ENCODE data around the gene TTK. TPM values are rescaled to one million over a fixed set of nuclear protein-coding genes. Genes with fewer than 3 reads are reported as not detected.
A peak's percentile ranks its signal among the peaks of the same experiment; 100 is the strongest.

Gene TTK
- total RNA-seq, 2 experiments from 2014 or later = 34.4 to 35.9 TPM

DNA sequence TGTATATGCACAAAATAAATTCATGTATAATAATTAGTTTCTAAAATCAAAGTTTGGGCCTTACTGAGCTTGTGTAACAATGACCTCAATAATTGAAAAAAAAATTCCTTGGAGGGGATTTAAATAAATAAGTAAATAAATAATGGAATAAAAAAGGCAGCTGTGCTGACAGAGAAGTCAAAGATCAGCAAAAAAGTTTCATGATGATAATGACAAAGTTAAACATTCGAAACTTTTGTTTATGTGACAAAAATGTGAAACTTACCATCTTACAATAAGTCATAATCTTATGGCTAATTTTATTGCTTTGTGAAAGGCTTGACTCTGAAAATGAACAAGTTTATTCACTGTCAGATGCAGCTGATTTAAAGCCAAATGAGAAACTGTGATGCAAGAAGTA, 3.1 kb upstream of the TTK start:
- Mint-ChIP-seq H3K27ac (no peak overlapping the region), H3K4me1 (peaks cover 30% of the 10 kb centered on the region), H3K36me3 (ENCODE audit: low read depth) (peaks cover 17% of the 10 kb centered on the region), H3K9me3 (no peaks in the 10 kb centered on the region), H3K27me3 (peaks cover 21% of the 10 kb centered on the region), H3K4me3 (no peak overlapping the region)
- ChIA-PET POLR2A (no interaction called here), CTCF (interaction anchor here (0.6 to 1.0 kb wide), 2 partner anchors 55 to 57 kb away, joined by 4 read pairs; partner anchors contain the start of gene ELOVL4)
- DNase-seq = no peak

DNA sequence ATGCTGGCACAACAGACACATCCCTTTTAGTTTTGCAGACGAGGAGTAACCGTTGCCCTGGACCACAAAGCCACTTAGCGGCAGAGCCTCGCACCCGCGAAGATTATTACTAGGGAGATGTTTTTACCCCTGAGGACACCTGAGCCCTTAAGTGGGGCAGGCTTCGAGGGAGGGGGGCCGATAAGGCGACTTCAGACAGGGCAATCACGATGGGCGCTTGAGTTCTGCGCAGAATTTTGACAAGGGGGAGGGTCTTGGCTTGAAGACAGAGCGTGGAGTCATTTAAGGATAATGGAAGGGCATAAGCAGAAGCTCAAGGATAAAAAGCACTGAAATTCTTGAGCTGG, 650 bp upstream of the TTK start:
- H3K36me3 Mint-ChIP-seq (ENCODE audit: low read depth) = peaks cover 29% of the 10 kb centered on the region
- ChIA-PET CTCF (interaction anchor here (0.6 to 2.2 kb wide), 7 partner anchors 9 to 135 kb away, joined by 3 to 11 read pairs (median 4); no protein-coding TSS in a partner anchor), POLR2A (interaction anchor here (0.6 to 2.9 kb wide), 11 partner anchors 9 to 926 kb away, joined by 3 to 14 read pairs (median 6); partner anchors contain the start of genes BCKDHB and PHIP)
- H3K9me3 Mint-ChIP-seq = no peaks in the 10 kb centered on the region
- H3K4me1 Mint-ChIP-seq = peaks cover 40% of the 10 kb centered on the region
- peak overlapping the region; percentile 91 for H3K4me3 Mint-ChIP-seq
- peak overlapping the region; percentile 92 for H3K27ac Mint-ChIP-seq
- peaks cover 9% of the 10 kb centered on the region for H3K27me3 Mint-ChIP-seq
- DNase-seq = peak; percentile 70

DNA sequence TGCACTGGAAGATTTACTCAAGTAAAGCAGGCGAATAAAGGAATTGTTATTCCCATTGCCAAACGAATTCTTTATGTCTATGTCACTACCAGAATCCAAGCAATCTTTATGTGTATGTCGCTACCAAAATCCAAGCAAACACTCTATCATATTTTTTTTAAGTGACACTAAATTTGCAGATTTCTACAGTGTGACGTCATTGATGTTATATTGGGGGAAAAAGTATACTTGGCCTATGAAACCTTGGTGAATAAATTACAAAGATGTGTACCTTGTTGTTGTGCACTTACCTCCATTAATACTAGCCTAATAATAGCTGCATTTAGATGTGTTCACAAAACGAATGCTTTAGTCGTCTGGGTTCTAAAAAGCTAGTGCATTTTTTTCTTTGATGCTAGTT, 957 bp downstream of the TTK start:
- peak overlapping the region; percentile 91 for H3K4me3 Mint-ChIP-seq
- CTCF ChIA-PET = interaction anchor here (0.7 to 1.0 kb wide), 2 partner anchors 59 to 136 kb away, joined by 3 read pairs; no protein-coding TSS in a partner anchor
- no peaks in the 10 kb centered on the region for H3K9me3 Mint-ChIP-seq
- peak overlapping the region; percentile 92 for H3K27ac Mint-ChIP-seq
- peaks cover 42% of the 10 kb centered on the region for H3K36me3 Mint-ChIP-seq (ENCODE audit: low read depth)
- peaks cover 48% of the 10 kb centered on the region for H3K4me1 Mint-ChIP-seq
- DNase-seq = no peak
- POLR2A ChIA-PET = interaction anchor here (2.0 kb wide), 1 partner anchor 23 kb away, joined by 11 read pairs; no protein-coding TSS in a partner anchor
- peaks cover 3% of the 10 kb centered on the region for H3K27me3 Mint-ChIP-seq

DNA sequence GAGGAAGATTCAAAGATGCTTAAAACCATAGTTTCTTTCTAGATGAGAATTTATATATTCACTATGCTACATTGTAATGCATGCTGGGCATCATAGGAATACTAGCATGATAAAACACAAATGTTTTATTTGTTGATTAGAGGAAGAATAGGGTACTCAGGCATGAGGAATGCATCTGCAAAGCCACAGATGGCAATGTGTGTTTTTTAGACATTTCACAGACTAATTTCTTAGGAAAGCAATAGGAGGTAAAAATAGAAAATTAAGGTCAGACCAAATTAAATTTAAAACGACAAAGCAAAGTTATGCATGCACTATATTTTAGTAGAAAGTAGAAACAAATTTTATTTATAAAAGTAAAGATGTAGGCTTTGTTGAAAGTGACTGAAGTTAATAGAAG, 2.1 kb downstream of the TTK start:
- Mint-ChIP-seq H3K36me3 (ENCODE audit: low read depth) (peaks cover 52% of the 10 kb centered on the region), H3K4me1 (peaks cover 49% of the 10 kb centered on the region), H3K27ac (no peak overlapping the region), H3K4me3 (no peak overlapping the region), H3K9me3 (no peaks in the 10 kb centered on the region), H3K27me3 (no peaks in the 10 kb centered on the region)
- no peak for DNase-seq
- ChIA-PET CTCF (interaction anchor here (1.0 kb wide), 1 partner anchor 60 kb away, joined by 3 read pairs; no protein-coding TSS in a partner anchor), POLR2A (no interaction called here)

- CTCF ChIA-PET = interaction anchor here (1.1 to 1.2 kb wide), 2 partner anchors 10 to 97 kb away, joined by 3 read pairs; no protein-coding TSS in a partner anchor
- POLR2A ChIA-PET = no interaction called here
- no peak overlapping the region for H3K27ac Mint-ChIP-seq
Observed at GRCh38 chr6:80009531-80009930, 5.1 kb downstream of the TTK start.

GRCh38 chr6:80010288-80010687, 5.8 kb downstream of the TTK start:
- no peak overlapping the region for H3K4me3 Mint-ChIP-seq
- ChIA-PET POLR2A (no interaction called here), CTCF (interaction anchor here (1.1 to 1.2 kb wide), 2 partner anchors 9 to 96 kb away, joined by 3 read pairs; no protein-coding TSS in a partner anchor)
- no peaks in the 10 kb centered on the region for H3K27me3 Mint-ChIP-seq
- DNase-seq = no peak
- no peaks in the 10 kb centered on the region for H3K9me3 Mint-ChIP-seq
- H3K4me1 Mint-ChIP-seq = peaks cover 31% of the 10 kb centered on the region
- H3K27ac Mint-ChIP-seq = no peak overlapping the region
- H3K36me3 Mint-ChIP-seq (ENCODE audit: low read depth) = peaks cover 75% of the 10 kb centered on the region

More at GRCh38 chr6:80009531-80009930, 5.1 kb downstream of the TTK start:
- no peak for DNase-seq
- Mint-ChIP-seq H3K27me3 (no peaks in the 10 kb centered on the region), H3K36me3 (ENCODE audit: low read depth) (peaks cover 75% of the 10 kb centered on the region), H3K9me3 (no peaks in the 10 kb centered on the region), H3K4me1 (peaks cover 35% of the 10 kb centered on the region), H3K4me3 (no peak overlapping the region)

DNA sequence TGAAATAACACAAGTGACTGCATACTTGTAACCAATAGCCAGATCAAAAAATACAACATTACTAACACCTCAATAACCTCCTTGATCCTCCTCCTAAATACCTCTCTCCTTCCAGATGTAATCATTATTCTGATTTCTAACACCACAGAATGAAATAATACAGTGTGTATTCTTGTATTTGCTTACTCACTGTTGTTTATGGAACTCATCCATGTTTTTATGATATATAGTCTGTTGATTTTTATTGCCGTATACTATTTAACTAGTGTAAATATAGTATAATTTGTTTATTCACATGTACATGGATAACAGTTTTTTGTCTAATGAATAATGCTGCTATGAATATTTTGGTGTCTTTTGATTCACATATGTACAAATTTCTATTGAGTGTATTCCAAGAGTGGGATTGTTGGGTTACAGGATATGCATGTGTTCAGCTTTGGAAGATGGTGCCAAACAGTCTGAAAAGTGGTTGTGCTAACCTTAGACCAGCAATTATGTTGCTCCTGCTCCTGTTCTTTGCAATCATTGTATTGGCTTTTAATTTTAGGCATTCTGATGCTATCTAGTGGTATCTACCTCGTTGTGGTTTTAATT, 11.5 kb downstream of the TTK start:
- Mint-ChIP-seq H3K4me1 (peaks cover 2% of the 10 kb centered on the region), H3K36me3 (ENCODE audit: low read depth) (peaks cover 56% of the 10 kb centered on the region), H3K27me3 (no peaks in the 10 kb centered on the region), H3K27ac (no peak overlapping the region), H3K9me3 (no peaks in the 10 kb centered on the region), H3K4me3 (no peak overlapping the region)
- ChIA-PET CTCF (no interaction called here), POLR2A (no interaction called here)
- DNase-seq = no peak

DNA sequence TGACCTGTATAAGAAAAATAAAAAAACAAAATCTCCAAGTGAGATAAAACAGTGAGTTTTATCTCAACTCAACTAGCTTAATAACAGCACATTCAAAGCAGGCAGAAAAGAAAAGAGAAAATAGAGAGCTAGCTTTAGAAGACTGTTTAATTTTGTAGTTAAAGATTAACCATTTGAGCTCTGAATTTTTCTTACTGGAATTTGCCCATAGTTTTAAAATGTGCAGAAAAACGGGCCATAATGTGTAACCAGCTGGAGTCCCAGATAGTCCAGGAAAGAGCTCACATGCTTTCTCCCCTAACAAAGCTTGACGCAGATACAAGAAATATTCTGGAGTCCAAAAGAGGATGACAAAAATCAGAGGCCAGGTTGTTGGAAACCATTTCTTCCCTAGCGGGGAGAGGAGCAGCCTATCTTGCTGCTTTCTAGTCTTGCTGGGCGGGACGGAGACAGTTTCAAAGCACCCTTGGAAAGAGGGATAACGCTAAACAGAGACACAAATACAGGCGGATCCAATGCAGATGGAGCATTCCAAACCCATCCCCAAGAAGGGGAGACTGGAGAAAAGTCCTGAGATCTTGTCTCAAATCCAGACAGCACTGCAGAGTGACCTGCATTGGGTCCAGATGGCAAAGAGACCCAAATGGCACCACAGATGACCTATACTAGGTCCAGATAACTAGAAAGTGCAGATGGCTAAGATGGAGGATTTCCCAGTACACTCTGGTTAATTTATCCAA, 16.1 kb downstream of the TTK start:
- no peak for DNase-seq
- POLR2A ChIA-PET = interaction anchor here (1.8 kb wide), 1 partner anchor 16 kb away, joined by 6 read pairs; the partner anchor contains the start of gene TTK
- H3K4me3 Mint-ChIP-seq = no peak overlapping the region
- CTCF ChIA-PET = interaction anchor here (1.1 kb wide), 1 partner anchor 151 kb away, joined by 4 read pairs; no protein-coding TSS in a partner anchor
- H3K27ac Mint-ChIP-seq = no peak overlapping the region
- peaks cover 52% of the 10 kb centered on the region for H3K36me3 Mint-ChIP-seq (ENCODE audit: low read depth)
- no peaks in the 10 kb centered on the region for H3K9me3 Mint-ChIP-seq
- no peaks in the 10 kb centered on the region for H3K4me1 Mint-ChIP-seq
- H3K27me3 Mint-ChIP-seq = no peaks in the 10 kb centered on the region

DNA sequence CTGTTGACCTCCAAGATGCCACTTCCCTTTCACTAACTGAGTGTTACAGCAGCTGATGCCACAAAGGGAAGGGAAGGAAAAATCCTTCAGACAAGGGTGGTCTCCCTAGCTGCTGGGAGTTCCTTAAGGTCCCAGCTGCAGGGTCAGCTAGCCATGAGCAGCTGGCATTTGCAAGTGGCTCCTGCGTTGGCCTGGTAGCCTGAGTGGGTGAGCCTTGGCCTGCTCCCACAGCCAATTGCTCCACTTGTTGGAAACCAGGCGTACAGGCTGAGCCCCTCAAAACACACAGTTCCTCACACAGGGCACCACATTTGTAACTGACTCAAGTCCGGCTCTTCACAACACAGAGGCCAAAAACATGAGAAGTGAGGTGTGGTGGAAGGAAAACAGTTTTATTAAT, 16.7 kb downstream of the TTK start:
- H3K4me1 Mint-ChIP-seq = no peaks in the 10 kb centered on the region
- ChIA-PET POLR2A (interaction anchor here (1.8 kb wide), 1 partner anchor 17 kb away, joined by 6 read pairs; the partner anchor contains the start of gene TTK), CTCF (no interaction called here)
- H3K4me3 Mint-ChIP-seq = no peak overlapping the region
- H3K27ac Mint-ChIP-seq = no peak overlapping the region
- H3K36me3 Mint-ChIP-seq (ENCODE audit: low read depth) = peaks cover 52% of the 10 kb centered on the region
- H3K27me3 Mint-ChIP-seq = no peaks in the 10 kb centered on the region
- H3K9me3 Mint-ChIP-seq = no peaks in the 10 kb centered on the region
- DNase-seq = no peak

DNA sequence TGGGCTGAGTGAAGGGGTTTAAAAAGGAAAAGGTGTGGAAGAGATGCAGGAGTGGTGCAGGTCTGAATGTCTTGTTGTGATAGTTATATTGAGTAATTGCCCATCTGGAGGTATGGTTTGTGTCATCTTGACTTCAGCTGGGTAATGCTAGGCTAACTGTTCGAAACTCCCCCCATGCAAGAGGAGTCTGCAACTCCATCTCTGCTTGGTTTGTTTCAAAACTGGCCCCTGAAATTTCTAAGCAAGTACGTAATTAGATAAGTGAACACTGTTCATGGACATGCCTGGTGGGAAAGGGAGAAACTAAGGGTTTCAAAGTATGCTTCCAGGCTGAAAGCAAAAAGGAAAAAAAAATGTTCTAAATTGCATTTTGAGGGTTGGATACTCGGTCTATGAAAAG, 17.1 kb downstream of the TTK start:
- peaks cover 52% of the 10 kb centered on the region for H3K36me3 Mint-ChIP-seq (ENCODE audit: low read depth)
- POLR2A ChIA-PET = no interaction called here
- H3K4me1 Mint-ChIP-seq = no peaks in the 10 kb centered on the region
- no peak overlapping the region for H3K27ac Mint-ChIP-seq
- H3K9me3 Mint-ChIP-seq = no peaks in the 10 kb centered on the region
- H3K27me3 Mint-ChIP-seq = no peaks in the 10 kb centered on the region
- CTCF ChIA-PET = no interaction called here
- DNase-seq = no peak
- H3K4me3 Mint-ChIP-seq = no peak overlapping the region

- POLR2A ChIA-PET = no interaction called here
- H3K27ac Mint-ChIP-seq = no peak overlapping the region
Observed at GRCh38 chr6:80022803-80023202, 18.4 kb downstream of the TTK start.

GRCh38 chr6:80028589-80028988, 24.1 kb downstream of the TTK start:
- POLR2A ChIA-PET = interaction anchor here (2.6 kb wide), 1 partner anchor 23 kb away, joined by 11 read pairs; the partner anchor contains the start of gene TTK
- H3K27ac Mint-ChIP-seq = no peak overlapping the region
- no peaks in the 10 kb centered on the region for H3K27me3 Mint-ChIP-seq
- no peak for DNase-seq
- H3K4me3 Mint-ChIP-seq = no peak overlapping the region
- no peaks in the 10 kb centered on the region for H3K9me3 Mint-ChIP-seq
- peaks cover 5% of the 10 kb centered on the region for H3K4me1 Mint-ChIP-seq
- peaks cover 66% of the 10 kb centered on the region for H3K36me3 Mint-ChIP-seq (ENCODE audit: low read depth)
- CTCF ChIA-PET = no interaction called here

More at GRCh38 chr6:80022803-80023202, 18.4 kb downstream of the TTK start:
- H3K36me3 Mint-ChIP-seq (ENCODE audit: low read depth) = peaks cover 49% of the 10 kb centered on the region
- no peaks in the 10 kb centered on the region for H3K27me3 Mint-ChIP-seq
- H3K4me1 Mint-ChIP-seq = no peaks in the 10 kb centered on the region
- CTCF ChIA-PET = no interaction called here
- no peaks in the 10 kb centered on the region for H3K9me3 Mint-ChIP-seq
- DNase-seq = no peak
- no peak overlapping the region for H3K4me3 Mint-ChIP-seq

GRCh38 chr6:80029470-80029869, 25.0 kb downstream of the TTK start:
- CTCF ChIA-PET = interaction anchor here (0.9 kb wide), 1 partner anchor 64 kb away, joined by 3 read pairs; no protein-coding TSS in a partner anchor
- DNase-seq = no peak
- Mint-ChIP-seq H3K36me3 (ENCODE audit: low read depth) (peaks cover 62% of the 10 kb centered on the region), H3K27ac (no peak overlapping the region), H3K27me3 (no peaks in the 10 kb centered on the region), H3K9me3 (no peaks in the 10 kb centered on the region), H3K4me3 (no peak overlapping the region), H3K4me1 (peaks cover 5% of the 10 kb centered on the region)
- POLR2A ChIA-PET = interaction anchor here (2.6 kb wide), 1 partner anchor 24 kb away, joined by 11 read pairs; the partner anchor contains the start of gene TTK

Data from activated CD4-positive, alpha-beta memory T cell treated with anti-CD3 and anti-CD28 coated beads, Interleukin-2, amount 10 ng/mL, durations not matched to agents 7 days and 5 days (primary cell).